ENCODE measurements around the gene PRDM16.

The PRDM16 gene

DNA sequence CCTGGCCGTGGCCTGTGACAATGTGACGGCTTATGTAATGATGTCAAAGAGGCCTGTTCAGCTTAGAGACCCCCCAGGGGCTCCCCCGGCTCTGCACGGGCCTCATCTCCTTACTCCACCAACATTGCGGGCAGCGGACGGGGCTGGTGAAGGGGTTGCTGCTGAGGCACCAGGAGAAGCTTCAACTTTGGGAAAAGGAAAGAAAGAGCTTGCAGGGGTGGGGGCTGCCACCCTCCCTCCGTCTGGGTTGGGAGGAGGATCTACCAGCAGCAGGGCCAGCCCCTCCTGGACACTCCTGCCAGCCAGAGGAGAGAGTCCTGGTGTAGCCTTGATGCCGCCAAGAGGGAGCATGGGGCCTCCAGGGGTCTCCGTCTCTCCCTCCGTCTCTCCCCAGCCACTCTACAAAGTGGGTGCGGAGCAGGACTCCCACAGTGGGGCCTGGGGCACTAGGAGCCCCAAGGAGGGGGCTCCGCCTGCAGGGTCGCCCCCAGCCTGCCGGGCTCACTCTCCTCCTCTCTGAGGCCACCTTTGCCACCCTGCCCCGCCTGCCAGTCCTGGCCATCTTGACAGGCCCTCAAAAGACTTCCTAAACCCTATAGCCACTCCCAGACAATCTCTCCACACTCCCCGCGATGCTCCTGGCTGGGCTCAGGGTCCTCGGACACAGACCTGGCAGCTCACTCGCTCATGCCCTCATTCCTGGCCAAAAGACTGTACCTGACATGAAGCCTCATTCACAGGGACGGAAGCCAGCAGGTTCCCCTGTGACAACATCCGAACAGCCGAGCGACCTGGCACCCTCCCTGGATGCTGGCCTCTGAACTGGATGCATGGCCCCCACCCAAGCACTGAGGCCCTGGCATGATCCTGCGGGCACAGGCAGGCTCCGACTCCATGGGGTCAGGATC, 255.0 kb downstream of the PRDM16 start:
- DNase-seq (ENCODE audit: low read depth): no peak
- TF ChIP-seq CTCF (conservative IDR thresholded peaks at IDR 0.05; ENCODE audit: low read depth, low read length): no peak
- H3K4me3 ChIP-seq (ENCODE audit: low read depth, low read length): no peak overlapping the region

- DNase-seq (ENCODE audit: low read depth): no peak
- no peak for TF ChIP-seq CTCF (conservative IDR thresholded peaks at IDR 0.05; ENCODE audit: low read depth, low read length)
- H3K4me3 ChIP-seq (ENCODE audit: low read depth, low read length): no peak overlapping the region
These were observed 255.9 kb downstream of the PRDM16 start for GRCh38 chr1:3324704-3325535.

- no peak overlapping the region for H3K4me3 ChIP-seq (ENCODE audit: low read depth, low read length)
- no peak for DNase-seq (ENCODE audit: low read depth)
- no peak for TF ChIP-seq CTCF (conservative IDR thresholded peaks at IDR 0.05; ENCODE audit: low read depth, low read length)
These were observed 257.7 kb downstream of the PRDM16 start for GRCh38 chr1:3326516-3327388.

GRCh38 chr1:3327389-3327702, 258.3 kb downstream of the PRDM16 start:
- DNase-seq (ENCODE audit: low read depth): no peak
- H3K4me3 ChIP-seq (ENCODE audit: low read depth, low read length): no peak overlapping the region
- no peak for TF ChIP-seq CTCF (conservative IDR thresholded peaks at IDR 0.05; ENCODE audit: low read depth, low read length)

DNA sequence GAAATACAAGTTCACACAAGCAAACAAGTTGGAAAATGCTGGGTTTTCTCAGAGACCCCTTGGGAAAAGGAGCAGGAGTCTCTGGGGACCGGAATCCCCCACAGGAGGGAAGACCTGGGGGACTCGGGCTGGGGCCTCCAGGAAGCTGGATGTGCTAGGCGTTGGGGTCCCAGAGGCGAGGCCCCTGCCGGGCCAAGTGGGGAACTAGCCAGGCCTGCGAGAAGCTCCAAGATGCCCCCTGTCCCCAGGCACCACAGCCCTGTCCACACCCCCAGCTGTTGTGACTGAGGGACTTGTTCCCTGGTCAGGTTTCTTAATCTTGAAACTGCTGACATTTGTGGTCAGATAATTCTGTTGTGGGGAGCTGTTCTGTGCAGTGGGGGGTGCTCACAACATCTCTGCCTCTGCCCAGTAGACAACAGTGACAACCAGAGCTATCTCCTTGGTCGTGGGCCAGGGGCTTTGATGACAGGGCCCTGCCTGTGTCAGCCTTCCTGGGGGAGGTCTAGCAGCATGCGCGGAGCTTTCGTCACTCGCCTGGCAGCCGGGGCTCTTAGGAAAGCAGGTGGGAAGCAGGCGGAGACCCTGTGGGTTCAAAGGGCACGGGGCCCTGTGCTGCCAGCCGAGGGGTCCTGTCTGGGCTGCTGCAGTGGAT, 259.1 kb downstream of the PRDM16 start:
- H3K4me3 ChIP-seq (ENCODE audit: low read depth, low read length): no peak overlapping the region
- DNase-seq (ENCODE audit: low read depth): no peak
- no peak for TF ChIP-seq CTCF (conservative IDR thresholded peaks at IDR 0.05; ENCODE audit: low read depth, low read length)

GRCh38 chr1:3329640-3330281, 260.8 kb downstream of the PRDM16 start:
- no peak for DNase-seq (ENCODE audit: low read depth)
- no peak for TF ChIP-seq CTCF (conservative IDR thresholded peaks at IDR 0.05; ENCODE audit: low read depth, low read length)

More at GRCh38 chr1:3329640-3330281, 260.8 kb downstream of the PRDM16 start:
- H3K4me3 ChIP-seq (ENCODE audit: low read depth, low read length): no peak overlapping the region

Measured in choroid plexus epithelial cell (primary cell).